ENCODE data around the gene HMMR.
A peak's percentile ranks its signal among the peaks of the same experiment; 100 is the strongest.

HMMR gene

DNA sequence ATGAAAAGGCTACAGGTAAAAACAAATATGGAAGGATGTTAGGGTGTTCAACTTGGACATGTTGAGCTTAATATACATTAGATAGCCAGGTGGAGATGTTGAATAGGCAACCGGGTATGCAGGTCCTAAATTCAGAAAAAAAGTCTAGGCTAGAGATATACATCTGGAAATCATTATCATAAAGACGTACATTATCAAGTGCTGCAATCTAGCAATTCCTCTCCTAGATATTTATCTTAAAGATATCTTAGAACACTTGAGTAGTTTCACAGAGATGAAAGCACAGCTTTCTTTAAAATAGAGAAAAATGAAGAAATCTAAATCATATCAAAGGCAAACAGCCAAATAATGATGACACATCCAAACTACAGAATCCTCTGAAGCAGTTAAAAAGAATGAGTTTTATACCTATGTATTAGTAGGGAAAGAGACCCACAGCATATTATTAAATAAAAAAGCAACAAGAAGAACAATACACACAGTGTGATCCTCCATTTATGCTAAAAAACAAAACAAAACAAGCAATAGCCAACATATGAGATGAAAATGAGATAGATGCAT lies 4.3 kb upstream of the HMMR start:
- TF ChIP-seq, protein P1, sequence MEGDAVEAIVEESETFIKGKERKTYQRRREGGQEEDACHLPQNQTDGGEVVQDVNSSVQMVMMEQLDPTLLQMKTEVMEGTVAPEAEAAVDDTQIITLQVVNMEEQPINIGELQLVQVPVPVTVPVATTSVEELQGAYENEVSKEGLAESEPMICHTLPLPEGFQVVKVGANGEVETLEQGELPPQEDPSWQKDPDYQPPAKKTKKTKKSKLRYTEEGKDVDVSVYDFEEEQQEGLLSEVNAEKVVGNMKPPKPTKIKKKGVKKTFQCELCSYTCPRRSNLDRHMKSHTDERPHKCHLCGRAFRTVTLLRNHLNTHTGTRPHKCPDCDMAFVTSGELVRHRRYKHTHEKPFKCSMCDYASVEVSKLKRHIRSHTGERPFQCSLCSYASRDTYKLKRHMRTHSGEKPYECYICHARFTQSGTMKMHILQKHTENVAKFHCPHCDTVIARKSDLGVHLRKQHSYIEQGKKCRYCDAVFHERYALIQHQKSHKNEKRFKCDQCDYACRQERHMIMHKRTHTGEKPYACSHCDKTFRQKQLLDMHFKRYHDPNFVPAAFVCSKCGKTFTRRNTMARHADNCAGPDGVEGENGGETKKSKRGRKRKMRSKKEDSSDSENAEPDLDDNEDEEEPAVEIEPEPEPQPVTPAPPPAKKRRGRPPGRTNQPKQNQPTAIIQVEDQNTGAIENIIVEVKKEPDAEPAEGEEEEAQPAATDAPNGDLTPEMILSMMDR (IDR thresholded peaks at IDR 0.05; ENCODE audit: low read depth, low read length, missing control alignments) = no peak
- no peak for DNase-seq (ENCODE audit: extremely low read depth, low read depth)
- no peak overlapping the region for H3K4me3 ChIP-seq (replicated peaks; ENCODE audit: low read depth, low read length)

DNA sequence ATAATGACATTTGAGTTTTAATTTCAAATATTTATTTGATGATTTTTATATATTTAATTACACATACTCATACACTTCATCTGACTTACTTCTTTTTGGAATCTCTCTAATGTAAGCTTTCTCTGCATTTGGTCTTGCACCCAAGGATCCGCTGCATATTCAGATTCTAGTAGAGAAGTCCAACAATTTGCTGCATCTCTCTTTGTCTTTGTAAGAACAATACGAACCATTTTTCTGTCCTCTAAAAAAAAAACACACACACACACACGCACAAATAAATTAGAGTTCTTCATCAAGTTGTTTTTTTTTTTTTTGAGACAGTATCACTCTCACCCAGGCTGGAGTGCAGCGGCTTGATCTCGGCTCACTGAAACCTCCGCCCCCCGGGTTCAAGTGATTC lies 3.6 kb upstream of the HMMR start:
- no peak for DNase-seq (ENCODE audit: extremely low read depth, low read depth)
- TF ChIP-seq, protein P1 (IDR thresholded peaks at IDR 0.05; ENCODE audit: low read depth, low read length, missing control alignments) = no peak
- H3K4me3 ChIP-seq (replicated peaks; ENCODE audit: low read depth, low read length) = no peak overlapping the region

DNA sequence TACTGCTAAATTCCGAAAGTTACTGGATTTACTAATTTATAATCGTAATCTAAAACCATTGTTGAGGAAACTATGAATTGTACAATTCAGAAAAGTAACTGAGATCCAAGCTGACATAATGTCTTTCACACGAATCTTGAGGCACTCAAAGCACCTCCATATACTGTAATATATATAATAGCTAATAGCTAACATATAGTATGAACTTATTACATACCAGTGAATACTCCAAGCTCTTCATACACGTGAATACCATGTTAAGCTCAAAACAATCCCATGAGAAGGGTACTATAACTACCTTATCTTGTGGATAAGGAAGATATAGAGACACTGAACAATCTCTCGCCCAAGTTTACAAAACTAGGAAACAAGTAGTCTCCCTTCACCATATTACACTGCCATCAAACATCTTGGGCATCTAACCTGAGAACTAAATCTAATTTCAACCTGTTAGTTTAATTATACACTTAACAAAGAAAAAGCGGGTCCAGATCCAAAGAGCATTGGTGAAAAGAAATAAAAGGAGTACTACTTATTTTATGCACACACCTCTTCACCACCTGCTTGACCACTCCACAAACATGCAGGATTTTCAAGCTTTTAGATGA lies 1.6 kb upstream of the HMMR start:
- no peak for DNase-seq (ENCODE audit: extremely low read depth, low read depth)

DNA sequence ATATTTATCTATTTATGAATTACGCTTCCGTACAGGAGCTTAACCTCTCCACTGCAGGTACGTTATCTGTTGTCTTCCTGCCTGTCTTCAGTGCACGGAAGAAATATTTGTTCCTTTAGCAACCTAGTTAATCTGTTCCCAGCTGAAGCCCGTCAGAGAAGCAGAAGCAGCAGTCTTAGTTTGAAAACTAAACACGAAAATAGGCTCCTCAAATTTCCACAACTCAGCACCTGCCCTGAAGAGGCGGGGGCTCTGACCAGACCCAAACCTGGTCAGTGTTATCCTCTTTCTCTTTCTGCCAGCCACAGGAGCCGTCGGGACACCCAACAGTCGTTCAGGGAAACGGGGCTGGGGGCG lies 992 bp upstream of the HMMR start:
- TF ChIP-seq, protein P1 (IDR thresholded peaks at IDR 0.05; ENCODE audit: low read depth, low read length, missing control alignments) = no peak
- no peak for DNase-seq (ENCODE audit: extremely low read depth, low read depth)
- H3K4me3 ChIP-seq (replicated peaks; ENCODE audit: low read depth, low read length) = peak overlapping the region; percentile 62

More for the DNA sequence above, 1.6 kb upstream of the HMMR start:
- peak overlapping the region; percentile 62 for H3K4me3 ChIP-seq (replicated peaks; ENCODE audit: low read depth, low read length)
- TF ChIP-seq, protein P1 (IDR thresholded peaks at IDR 0.05; ENCODE audit: low read depth, low read length, missing control alignments) = no peak

DNA sequence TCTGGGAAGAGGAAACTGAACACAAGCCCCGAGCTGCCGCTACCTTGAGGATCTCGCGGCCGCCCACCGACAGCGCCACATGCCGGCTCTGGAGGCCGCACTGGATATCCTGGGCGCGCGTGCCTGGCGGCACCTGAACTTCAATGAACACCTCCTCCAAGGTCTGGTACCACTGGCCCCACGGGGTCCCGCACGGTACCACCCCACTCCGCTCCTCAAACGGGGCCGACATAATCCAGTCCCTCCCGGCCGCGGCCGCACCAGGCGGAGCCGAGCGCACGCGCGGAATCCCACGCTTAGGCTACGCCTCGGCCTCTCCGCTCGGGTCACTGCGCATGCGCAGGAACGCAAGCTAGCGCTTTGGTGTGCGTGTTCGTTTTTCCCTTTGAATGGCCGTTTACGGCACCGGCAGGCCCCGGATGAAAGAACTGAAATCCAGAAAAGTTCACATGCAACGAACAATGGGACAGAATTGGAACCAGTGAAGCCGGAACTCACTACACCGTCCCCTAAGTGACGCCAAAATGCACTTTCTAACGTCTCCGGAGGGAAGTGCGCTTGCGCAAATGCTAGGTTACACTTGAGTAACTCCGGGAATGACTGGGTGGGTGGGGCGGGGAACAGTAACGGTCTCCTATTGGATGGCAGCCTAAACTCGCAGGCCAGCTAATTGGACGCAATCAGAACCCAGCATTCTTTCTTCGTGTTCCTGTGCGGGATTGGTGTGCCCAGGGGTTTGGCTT lies 442 bp upstream of the HMMR start, which contains the start of gene NUDCD2:
TSS of gene NUDCD2 (minus strand) at position 284 of the 743 bp plus-strand sequence. CDS start at position 232, 52 bp downstream.
- TF ChIP-seq, protein P1 (IDR thresholded peaks at IDR 0.05; ENCODE audit: low read depth, low read length, missing control alignments) = no peak
- peak; percentile 99 for DNase-seq (ENCODE audit: extremely low read depth, low read depth)
- H3K4me3 ChIP-seq (replicated peaks; ENCODE audit: low read depth, low read length) = peak within 1 kb of the TSS; percentile 62

DNA sequence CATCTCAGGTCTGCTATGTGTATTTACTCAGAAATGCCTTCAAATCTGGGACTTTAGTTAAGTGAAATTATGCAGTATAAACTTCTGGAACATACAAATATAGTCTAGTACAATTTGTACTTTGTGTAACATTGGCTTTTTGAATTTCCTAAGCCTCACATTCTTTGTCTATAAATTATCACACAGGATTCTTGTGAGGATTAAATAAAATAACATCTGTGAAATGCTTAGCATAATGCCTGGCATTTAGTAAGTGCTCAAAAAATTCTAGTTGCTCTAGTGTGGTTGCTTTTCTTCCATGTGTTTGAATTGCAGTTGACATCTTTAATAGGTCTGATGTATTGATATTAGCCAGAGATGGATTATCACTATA lies 2.6 kb downstream of the HMMR start:
- no peak for DNase-seq (ENCODE audit: extremely low read depth, low read depth)
- no peak overlapping the region for H3K4me3 ChIP-seq (replicated peaks; ENCODE audit: low read depth, low read length)
- TF ChIP-seq, protein P1 (IDR thresholded peaks at IDR 0.05; ENCODE audit: low read depth, low read length, missing control alignments) = no peak

All from HFF-Myc (cell line).